Prostate gland (tissue), 2 donors: ENCODE measurements around the gene FCGBP. TPM values are rescaled to one million over a fixed set of nuclear protein-coding genes. Genes with fewer than 3 reads are reported as not detected.

Experiments used
- DNase-seq: peaks from one replicate; pipeline ENCODE4 v3.0.0-alpha.2; 2019; ENCODE audit warnings: low spot score
- H3K27ac ChIP-seq, 2 donors: fragments of 200-600 bp; sonication (generic); 2 replicates each; pipeline ENCODE4 v1.5.1; 2017 to 2019
- H3K27me3 ChIP-seq: fragments of 200-600 bp; sonication (generic); replicated peaks from 2 replicates; pipeline ENCODE4 v1.5.1; 2019; ENCODE audit not compliant: insufficient read depth
- H3K36me3 ChIP-seq, 2 donors: fragments of 200-600 bp; sonication (generic); 1 replicate in 1 of 2; 2 replicates in 1 of 2; pipeline versions ENCODE4 v1.5.1 to v1.8.1; 2017 to 2019
- H3K4me1 ChIP-seq: fragments of 200-600 bp; sonication (generic); replicated peaks from 2 replicates; pipeline ENCODE4 v1.5.1; 2019
- H3K4me3 ChIP-seq, 2 donors: fragments of 200-600 bp; sonication (generic); 2 replicates each; pipeline ENCODE4 v1.5.1; 2017 to 2019
- H3K9me3 ChIP-seq: fragments of 200-600 bp; sonication (generic); 2 replicates; pipeline ENCODE4 v1.5.1; 2017
- CTCF ChIP-seq, 4 experiments: fragments of 200-600 bp in 2 of 4; fragments of 450-650 bp in 2 of 4; sonication (generic) in 2 of 4; IDR thresholded peaks; 1 replicate in 3 of 4; 2 replicates in 1 of 4; pipeline ENCODE4 v1.5.1; 2016 to 2019; ENCODE audit warnings: antibody characterized with exemption in 4 of 4, mild to moderate bottlenecking in 2 of 4, moderate library complexity in 2 of 4
- POLR2A ChIP-seq: fragments of 450-650 bp; IDR thresholded peaks from one replicate; pipeline ENCODE4 v1.6.1; 2016; ENCODE audit warnings: antibody characterized with exemption, mild to moderate bottlenecking
- POLR2AphosphoS5 ChIP-seq: sonication (generic); formaldehyde crosslinking; IDR thresholded peaks from one replicate; pipeline ENCODE4 v1.6.1; 2017; ENCODE audit warnings: antibody characterized with exemption
- WGBS: methylation state at CpG from one replicate; pipeline ENCODE4 v1.1.5; 2018; 5-methylcytosine and 5-hydroxymethylcytosine counted together
- intact Hi-C: fragments of 100-400 bp; cut with DNase I; formaldehyde crosslinking; loops from one replicate; pipeline ENCODE4 v1.14.2; 2022
- total RNA-seq, 2 donors: library from RNA; depleted of rRNA; stranded (reverse); fragments of >200 nt; gene quantifications; one replicate each; pipeline ENCODE4 v1.1.0, GENCODE V29; 2016

Gene FCGBP
- total RNA-seq, 2 donors from 2014 or later: 42.4 to 73.5 TPM

- intact Hi-C loops: no loop called here
- no peaks in the 10 kb centered on the region for H3K9me3 ChIP-seq
- H3K36me3 ChIP-seq: no peaks in the 10 kb centered on the region
- TF ChIP-seq POLR2AphosphoS5 (no peak), POLR2A (no peak), CTCF (IDR thresholded peaks at IDR 0.05) (no peak)
- no peak overlapping the region for H3K4me3 ChIP-seq
- peaks cover 5% of the 10 kb centered on the region for H3K27me3 ChIP-seq
- WGBS: 84% methylated on average over 20 of the region's 20 CpGs
- H3K4me1 ChIP-seq: no peaks in the 10 kb centered on the region
- H3K27ac ChIP-seq: no peak overlapping the region
- DNase-seq: no peak
Measured at GRCh38 chr19:39918183-39918651, 16.2 kb downstream of the FCGBP start.

- intact Hi-C loops: no loop called here
- Histone ChIP-seq H3K27ac (no peak overlapping the region), H3K36me3 (no peaks in the 10 kb centered on the region), H3K9me3 (no peaks in the 10 kb centered on the region), H3K4me1 (no peaks in the 10 kb centered on the region), H3K4me3 (no peak overlapping the region), H3K27me3 (peaks cover 5% of the 10 kb centered on the region)
- WGBS: 85% methylated on average over 9 of the region's 9 CpGs
- no peak for DNase-seq
- TF ChIP-seq CTCF (IDR thresholded peaks at IDR 0.05) (no peak), POLR2AphosphoS5 (no peak), POLR2A (no peak)
Measured at GRCh38 chr19:39917561-39918182, 16.8 kb downstream of the FCGBP start.

GRCh38 chr19:39916851-39917396 is 17.5 kb downstream of the FCGBP start:
- DNase-seq: no peak
- H3K36me3 ChIP-seq: no peaks in the 10 kb centered on the region
- no peak overlapping the region for H3K4me3 ChIP-seq
- no peak for TF ChIP-seq CTCF (IDR thresholded peaks at IDR 0.05)
- no peak for TF ChIP-seq POLR2A
- TF ChIP-seq POLR2AphosphoS5: no peak
- no peaks in the 10 kb centered on the region for H3K9me3 ChIP-seq
- H3K27me3 ChIP-seq: peaks cover 5% of the 10 kb centered on the region
- H3K27ac ChIP-seq: no peak overlapping the region
- H3K4me1 ChIP-seq: no peaks in the 10 kb centered on the region
- intact Hi-C loops: no loop called here
- 84% methylated on average over 5 of the region's 5 CpGs for WGBS

GRCh38 chr19:39916236-39916635 is 18.2 kb downstream of the FCGBP start:
- H3K27ac ChIP-seq: no peak overlapping the region
- 67% methylated on average over 5 of the region's 5 CpGs for WGBS
- no peak for DNase-seq
- H3K4me1 ChIP-seq: no peaks in the 10 kb centered on the region
- intact Hi-C loops: no loop called here
- H3K4me3 ChIP-seq: no peak overlapping the region
- TF ChIP-seq CTCF (IDR thresholded peaks at IDR 0.05) (no peak), POLR2AphosphoS5 (no peak), POLR2A (no peak)
- H3K36me3 ChIP-seq: no peaks in the 10 kb centered on the region
- peaks cover 5% of the 10 kb centered on the region for H3K27me3 ChIP-seq
- H3K9me3 ChIP-seq: no peaks in the 10 kb centered on the region

GRCh38 chr19:39915848-39916215 is 18.6 kb downstream of the FCGBP start:
- DNase-seq: no peak
- 83% methylated on average over 17 of the region's 17 CpGs for WGBS
- no peak for TF ChIP-seq POLR2AphosphoS5
- no peak for TF ChIP-seq POLR2A
- no peak for TF ChIP-seq CTCF (IDR thresholded peaks at IDR 0.05)

More at GRCh38 chr19:39915848-39916215, 18.6 kb downstream of the FCGBP start:
- Histone ChIP-seq H3K27ac (no peak overlapping the region), H3K36me3 (no peaks in the 10 kb centered on the region), H3K27me3 (peaks cover 5% of the 10 kb centered on the region), H3K4me3 (no peak overlapping the region), H3K4me1 (no peaks in the 10 kb centered on the region), H3K9me3 (no peaks in the 10 kb centered on the region)
- intact Hi-C loops: no loop called here
